Measurements from ENCODE around the gene PCED1B. TPM values are rescaled to one million over a fixed set of nuclear protein-coding genes. Genes with fewer than 3 reads are reported as not detected.

The PCED1B gene
- total and polyA plus RNA-seq, 2 experiments from 2014 or later, result 5.1 to 6.6 TPM

GRCh38 chr12:47123730-47124129 lies 44.3 kb downstream of the PCED1B start:
- Histone ChIP-seq H3K27ac (ENCODE audit: low read depth) (no peak overlapping the region), H3K4me2 (no peak overlapping the region), H3F3A (replicated peaks; ENCODE audit: low read depth) (no peaks in the 10 kb centered on the region), H4K20me1 (replicated peaks; ENCODE audit: insufficient read depth) (no peaks in the 10 kb centered on the region), H3K79me2 (replicated peaks; ENCODE audit: insufficient read depth) (no peaks in the 10 kb centered on the region), H2AFZ (no peak overlapping the region), H3K4me1 (ENCODE audit: insufficient read depth) (no peaks in the 10 kb centered on the region), H3K27me3 (ENCODE audit: insufficient read depth) (no peaks in the 10 kb centered on the region), H3K9me2 (ENCODE audit: insufficient read depth) (no peaks in the 10 kb centered on the region), H3K36me3 (ENCODE audit: insufficient read depth) (no peaks in the 10 kb centered on the region), H3K4me3 (no peak overlapping the region)
- DNase-seq (ENCODE audit: low spot score) (no peak), ATAC-seq (no peak)
- H3K27me3 Mint-ChIP-seq (ENCODE audit: insufficient read depth, low read depth, poor library complexity), result no peaks in the 10 kb centered on the region
- no peaks in the 10 kb centered on the region for H3K4me1 Mint-ChIP-seq
- H3K36me3 Mint-ChIP-seq (ENCODE audit: low read depth), result no peaks in the 10 kb centered on the region
- H3K9me3 Mint-ChIP-seq, result no peaks in the 10 kb centered on the region
- no peak overlapping the region for H3K27ac Mint-ChIP-seq
- no peak overlapping the region for H3K4me3 Mint-ChIP-seq
- no peak for TF ChIP-seq EZH2 (IDR thresholded peaks at IDR 0.05; ENCODE audit: low read depth, unreplicated experiment)
- TF ChIP-seq EZH2phosphoT487 (IDR thresholded peaks at IDR 0.05; ENCODE audit: unreplicated experiment), result no peak
- no peak for TF ChIP-seq REST (IDR thresholded peaks at IDR 0.05; ENCODE audit: unreplicated experiment)
- TF ChIP-seq ZNF114 (CRISPR knock-in tag; IDR thresholded peaks at IDR 0.05), result no peak
- TF ChIP-seq NANOG (IDR thresholded peaks at IDR 0.05; ENCODE audit: borderline replicate concordance), result no peak
- TF ChIP-seq CTCF (conservative IDR thresholded peaks at IDR 0.05; ENCODE audit: low read depth in 2 of 2), result no peak
- no peak for TF ChIP-seq STAT1 (IDR thresholded peaks at IDR 0.05; ENCODE audit: unreplicated experiment)
- no peak for TF ChIP-seq ZNF331 (CRISPR knock-in tag; IDR thresholded peaks at IDR 0.05; ENCODE audit: low read depth)
- TF ChIP-seq ZNF462 (CRISPR knock-in tag; IDR thresholded peaks at IDR 0.05), result no peak
- no peak for TF ChIP-seq POLR2AphosphoS5 (IDR thresholded peaks at IDR 0.05; ENCODE audit: low read depth)
- TF ChIP-seq ETS1 (IDR thresholded peaks at IDR 0.05), result no peak
- TF ChIP-seq JUNB (IDR thresholded peaks at IDR 0.05; ENCODE audit: unreplicated experiment), result no peak
- no peak for TF ChIP-seq CREB1 (CRISPR knock-in tag; IDR thresholded peaks at IDR 0.05; ENCODE audit: low read depth)

Measured in GM23338 (cell line).